K562 (cell line): Measurements from ENCODE around the gene ACER3. TPM values are rescaled to one million over a fixed set of nuclear protein-coding genes. Genes with fewer than 3 reads are reported as not detected.
A peak's percentile ranks its signal among the peaks of the same experiment; 100 is the strongest.

Experiments used
- CTCF ChIP-seq, 3 experiments: IDR thresholded peaks in 2 of 3; conservative IDR thresholded peaks in 1 of 3; 2 replicates each; pipeline ENCODE4 v1.5.1; 2011 to 2012; ENCODE audit warnings: low read length in 3 of 3, mild to moderate bottlenecking in 3 of 3, control low read depth in 2 of 3, improper control_type of control experiment in 1 of 3, inconsistent platforms in 1 of 3, low read depth in 1 of 3, mixed read lengths in 1 of 3, moderate library complexity in 1 of 3; ENCODE audit not compliant: insufficient read depth in 2 of 3
- EHMT2 ChIP-seq: fragments of 450-650 bp; IDR thresholded peaks from 2 replicates; pipeline ENCODE4 v1.6.1; 2018; ENCODE audit warnings: antibody characterized with exemption
- ERF ChIP-seq: fragments of 450-650 bp; formaldehyde crosslinking; IDR thresholded peaks from 2 replicates; pipeline ENCODE4 v1.4.0; 2020; ENCODE audit warnings: mild to moderate bottlenecking, mixed read lengths
- ESRRA ChIP-seq: fragments of 450-650 bp; IDR thresholded peaks from 2 replicates; pipeline ENCODE4 v1.6.1; 2014; ENCODE audit warnings: low read depth, mild to moderate bottlenecking, moderate library complexity, borderline replicate concordance
- HNRNPL ChIP-seq: fragments of 200-400 bp; formaldehyde crosslinking; IDR thresholded peaks from 2 replicates; pipeline ENCODE4 v1.6.1; 2017; ENCODE audit warnings: low read depth, mild to moderate bottlenecking, low read length
- LEF1 ChIP-seq: fragments of 450-650 bp; IDR thresholded peaks from 2 replicates; pipeline ENCODE4 v1.6.1; 2016; ENCODE audit warnings: mild to moderate bottlenecking
- MCM3 ChIP-seq: fragments of 450-650 bp; IDR thresholded peaks from 2 replicates; pipeline ENCODE4 v1.6.1; 2016
- MEF2A ChIP-seq: IDR thresholded peaks from 2 replicates; pipeline ENCODE4 v1.6.1; 2011; ENCODE audit warnings: low read depth, mild to moderate bottlenecking, low read length, moderate library complexity; ENCODE audit not compliant: control insufficient read depth
- MEIS2 ChIP-seq: fragments of 450-650 bp; IDR thresholded peaks from 2 replicates; pipeline ENCODE4 v1.6.1; 2014; ENCODE audit warnings: mild to moderate bottlenecking; ENCODE audit not compliant: partially characterized antibody
- SOX6 ChIP-seq: fragments of 450-650 bp; IDR thresholded peaks from 2 replicates; pipeline ENCODE4 v1.6.1; 2014; ENCODE audit warnings: mild to moderate bottlenecking
- SREBF2 ChIP-seq: sonication (generic); formaldehyde crosslinking; IDR thresholded peaks from 2 replicates; pipeline ENCODE4 v1.4.0; 2020; ENCODE audit warnings: mild to moderate bottlenecking, missing genetic modification reagents
- THRAP3 ChIP-seq: fragments of 450-650 bp; IDR thresholded peaks from 2 replicates; pipeline ENCODE4 v1.6.1; 2016; ENCODE audit warnings: mild to moderate bottlenecking, inconsistent platforms, borderline replicate concordance
- ZNF165 ChIP-seq: fragments of 250-450 bp; sonication (Bioruptor Pico); IDR thresholded peaks from 2 replicates; pipeline ENCODE4 v1.4.0; 2020; ENCODE audit warnings: borderline replicate concordance
- ZNF316 ChIP-seq: fragments of 450-650 bp; IDR thresholded peaks from 2 replicates; pipeline ENCODE4 v1.6.1; 2016
- ZNF551 ChIP-seq: fragments of 250-450 bp; sonication (Bioruptor Pico); IDR thresholded peaks from 2 replicates; pipeline ENCODE4 v1.5.0; 2021; ENCODE audit warnings: mild to moderate bottlenecking, moderate library complexity
- ZNF644 ChIP-seq: fragments of 200-800 bp; sonication (Bioruptor generic); IDR thresholded peaks from 2 replicates; pipeline ENCODE4 v1.6.1; 2016; ENCODE audit warnings: low read depth, missing genetic modification characterization, missing compliant biosample characterization
- polyA plus RNA-seq, 8 experiments: library from polyadenylated mRNA; depleted of rRNA in 4 of 8; stranded (reverse) in 5 of 8; unstranded in 3 of 8; fragments of >200 nt; fragmentation: Nextera tagmentation in 2 of 8; fragmentation: Illumina TruSeq in 1 of 8; extraction: Ambion mirVana in 2 of 8; extraction: Trizol in 1 of 8; gene quantifications; 2 replicates each; pipeline versions ENCODE4 v1.2.1 to v1.2.3, GENCODE V29; 2011 to 2014; ENCODE audit warnings: inconsistent platforms in 1 of 8, missing spikeins in 1 of 8
- total RNA-seq, 7 experiments: library from RNA; depleted of rRNA in 6 of 7; stranded (reverse); fragments of >200 nt in 6 of 7; fragmentation: Illumina TruSeq in 2 of 7; extraction: Trizol in 2 of 7; gene quantifications; 2 replicates each; pipeline versions ENCODE4 v1.2.1 to v1.2.3, GENCODE V29; 2011 to 2021; ENCODE audit warnings: low replicate concordance in 1 of 7
- TF ChIP-seq, protein P1 (sequence below): fragments of 200-600 bp; sonication (generic); IDR thresholded peaks from one replicate; pipeline ENCODE4 v1.6.1; 2012; ENCODE audit warnings: mild to moderate bottlenecking, low read depth, low read length, inconsistent platforms

ACER3 gene
- total and polyA plus RNA-seq, 9 of the 15 experiments (the other 6 are each of a cell fraction or from before 2014, with no cell fraction given): 2.0 to 23.8 (median 9.5) TPM

- TF ChIP-seq, protein P1, sequence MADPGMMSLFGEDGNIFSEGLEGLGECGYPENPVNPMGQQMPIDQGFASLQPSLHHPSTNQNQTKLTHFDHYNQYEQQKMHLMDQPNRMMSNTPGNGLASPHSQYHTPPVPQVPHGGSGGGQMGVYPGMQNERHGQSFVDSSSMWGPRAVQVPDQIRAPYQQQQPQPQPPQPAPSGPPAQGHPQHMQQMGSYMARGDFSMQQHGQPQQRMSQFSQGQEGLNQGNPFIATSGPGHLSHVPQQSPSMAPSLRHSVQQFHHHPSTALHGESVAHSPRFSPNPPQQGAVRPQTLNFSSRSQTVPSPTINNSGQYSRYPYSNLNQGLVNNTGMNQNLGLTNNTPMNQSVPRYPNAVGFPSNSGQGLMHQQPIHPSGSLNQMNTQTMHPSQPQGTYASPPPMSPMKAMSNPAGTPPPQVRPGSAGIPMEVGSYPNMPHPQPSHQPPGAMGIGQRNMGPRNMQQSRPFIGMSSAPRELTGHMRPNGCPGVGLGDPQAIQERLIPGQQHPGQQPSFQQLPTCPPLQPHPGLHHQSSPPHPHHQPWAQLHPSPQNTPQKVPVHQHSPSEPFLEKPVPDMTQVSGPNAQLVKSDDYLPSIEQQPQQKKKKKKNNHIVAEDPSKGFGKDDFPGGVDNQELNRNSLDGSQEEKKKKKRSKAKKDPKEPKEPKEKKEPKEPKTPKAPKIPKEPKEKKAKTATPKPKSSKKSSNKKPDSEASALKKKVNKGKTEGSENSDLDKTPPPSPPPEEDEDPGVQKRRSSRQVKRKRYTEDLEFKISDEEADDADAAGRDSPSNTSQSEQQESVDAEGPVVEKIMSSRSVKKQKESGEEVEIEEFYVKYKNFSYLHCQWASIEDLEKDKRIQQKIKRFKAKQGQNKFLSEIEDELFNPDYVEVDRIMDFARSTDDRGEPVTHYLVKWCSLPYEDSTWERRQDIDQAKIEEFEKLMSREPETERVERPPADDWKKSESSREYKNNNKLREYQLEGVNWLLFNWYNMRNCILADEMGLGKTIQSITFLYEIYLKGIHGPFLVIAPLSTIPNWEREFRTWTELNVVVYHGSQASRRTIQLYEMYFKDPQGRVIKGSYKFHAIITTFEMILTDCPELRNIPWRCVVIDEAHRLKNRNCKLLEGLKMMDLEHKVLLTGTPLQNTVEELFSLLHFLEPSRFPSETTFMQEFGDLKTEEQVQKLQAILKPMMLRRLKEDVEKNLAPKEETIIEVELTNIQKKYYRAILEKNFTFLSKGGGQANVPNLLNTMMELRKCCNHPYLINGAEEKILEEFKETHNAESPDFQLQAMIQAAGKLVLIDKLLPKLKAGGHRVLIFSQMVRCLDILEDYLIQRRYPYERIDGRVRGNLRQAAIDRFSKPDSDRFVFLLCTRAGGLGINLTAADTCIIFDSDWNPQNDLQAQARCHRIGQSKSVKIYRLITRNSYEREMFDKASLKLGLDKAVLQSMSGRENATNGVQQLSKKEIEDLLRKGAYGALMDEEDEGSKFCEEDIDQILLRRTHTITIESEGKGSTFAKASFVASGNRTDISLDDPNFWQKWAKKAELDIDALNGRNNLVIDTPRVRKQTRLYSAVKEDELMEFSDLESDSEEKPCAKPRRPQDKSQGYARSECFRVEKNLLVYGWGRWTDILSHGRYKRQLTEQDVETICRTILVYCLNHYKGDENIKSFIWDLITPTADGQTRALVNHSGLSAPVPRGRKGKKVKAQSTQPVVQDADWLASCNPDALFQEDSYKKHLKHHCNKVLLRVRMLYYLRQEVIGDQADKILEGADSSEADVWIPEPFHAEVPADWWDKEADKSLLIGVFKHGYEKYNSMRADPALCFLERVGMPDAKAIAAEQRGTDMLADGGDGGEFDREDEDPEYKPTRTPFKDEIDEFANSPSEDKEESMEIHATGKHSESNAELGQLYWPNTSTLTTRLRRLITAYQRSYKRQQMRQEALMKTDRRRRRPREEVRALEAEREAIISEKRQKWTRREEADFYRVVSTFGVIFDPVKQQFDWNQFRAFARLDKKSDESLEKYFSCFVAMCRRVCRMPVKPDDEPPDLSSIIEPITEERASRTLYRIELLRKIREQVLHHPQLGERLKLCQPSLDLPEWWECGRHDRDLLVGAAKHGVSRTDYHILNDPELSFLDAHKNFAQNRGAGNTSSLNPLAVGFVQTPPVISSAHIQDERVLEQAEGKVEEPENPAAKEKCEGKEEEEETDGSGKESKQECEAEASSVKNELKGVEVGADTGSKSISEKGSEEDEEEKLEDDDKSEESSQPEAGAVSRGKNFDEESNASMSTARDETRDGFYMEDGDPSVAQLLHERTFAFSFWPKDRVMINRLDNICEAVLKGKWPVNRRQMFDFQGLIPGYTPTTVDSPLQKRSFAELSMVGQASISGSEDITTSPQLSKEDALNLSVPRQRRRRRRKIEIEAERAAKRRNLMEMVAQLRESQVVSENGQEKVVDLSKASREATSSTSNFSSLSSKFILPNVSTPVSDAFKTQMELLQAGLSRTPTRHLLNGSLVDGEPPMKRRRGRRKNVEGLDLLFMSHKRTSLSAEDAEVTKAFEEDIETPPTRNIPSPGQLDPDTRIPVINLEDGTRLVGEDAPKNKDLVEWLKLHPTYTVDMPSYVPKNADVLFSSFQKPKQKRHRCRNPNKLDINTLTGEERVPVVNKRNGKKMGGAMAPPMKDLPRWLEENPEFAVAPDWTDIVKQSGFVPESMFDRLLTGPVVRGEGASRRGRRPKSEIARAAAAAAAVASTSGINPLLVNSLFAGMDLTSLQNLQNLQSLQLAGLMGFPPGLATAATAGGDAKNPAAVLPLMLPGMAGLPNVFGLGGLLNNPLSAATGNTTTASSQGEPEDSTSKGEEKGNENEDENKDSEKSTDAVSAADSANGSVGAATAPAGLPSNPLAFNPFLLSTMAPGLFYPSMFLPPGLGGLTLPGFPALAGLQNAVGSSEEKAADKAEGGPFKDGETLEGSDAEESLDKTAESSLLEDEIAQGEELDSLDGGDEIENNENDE: no peak
- TF ChIP-seq ZNF316 (no peak), MCM3 (no peak), ZNF644 (tag) (no peak), LEF1 (no peak), CTCF (IDR thresholded peaks at IDR 0.05 in 2 of 3, conservative IDR thresholded peaks at IDR 0.05 in 1 of 3; ENCODE audit: insufficient read depth in 2 of 3, low read depth in 1 of 3, low read length in 3 of 3) (no peak), ZNF165 (CRISPR knock-in tag) (peak; percentile 70; the same call in 1 of the 2 replicates), SOX6 (peak; percentile 48; the same call in 1 of the 2 replicates), ESRRA (no peak), EHMT2 (no peak), MEF2A (no peak), HNRNPL (no peak), SREBF2 (no peak), MEIS2 (no peak), ZNF551 (peak; percentile 58; the same call in 1 of the 2 replicates), THRAP3 (no peak), ERF (CRISPR knock-in tag) (peak; percentile 96)
These were observed 192.7 kb downstream of the ACER3 start (continued) for GRCh38 chr11:77053217-77054015.
